Activated gamma-delta T cell (primary cell): ENCODE data around the gene PPRC1.

Source experiments
- DNase-seq: peaks from one replicate; lab custom pipeline; 2025; lab: John Stamatoyannopoulos, UW

Gene PPRC1

DNA sequence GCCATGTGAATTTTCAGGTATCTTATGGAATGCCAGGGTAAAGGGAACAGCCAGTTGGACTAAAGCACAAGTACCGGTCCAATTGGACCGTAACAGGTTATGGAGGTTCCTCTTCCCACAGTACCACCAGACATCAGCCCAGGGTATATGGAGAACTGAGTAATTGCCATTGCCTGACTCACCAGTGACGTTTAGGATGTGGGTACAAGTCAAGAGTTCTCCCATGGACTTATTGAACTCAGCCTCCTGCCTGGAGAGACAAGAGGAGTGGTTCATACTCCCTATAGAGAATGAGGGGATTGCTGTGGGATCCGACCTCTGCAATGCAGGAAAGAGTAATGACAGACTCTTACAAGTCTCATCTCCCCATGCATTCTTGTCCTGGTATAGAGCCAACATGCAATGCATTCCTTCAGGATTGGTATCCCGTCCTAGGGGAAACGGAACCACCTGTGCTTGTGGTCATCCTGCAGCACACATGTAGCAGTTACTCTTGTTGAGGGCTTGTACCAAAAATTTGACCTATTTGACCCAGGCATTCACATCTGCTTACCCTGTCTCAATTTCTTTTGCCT lies 62.5 kb downstream of the PPRC1 start:
- no peak for DNase-seq

DNA sequence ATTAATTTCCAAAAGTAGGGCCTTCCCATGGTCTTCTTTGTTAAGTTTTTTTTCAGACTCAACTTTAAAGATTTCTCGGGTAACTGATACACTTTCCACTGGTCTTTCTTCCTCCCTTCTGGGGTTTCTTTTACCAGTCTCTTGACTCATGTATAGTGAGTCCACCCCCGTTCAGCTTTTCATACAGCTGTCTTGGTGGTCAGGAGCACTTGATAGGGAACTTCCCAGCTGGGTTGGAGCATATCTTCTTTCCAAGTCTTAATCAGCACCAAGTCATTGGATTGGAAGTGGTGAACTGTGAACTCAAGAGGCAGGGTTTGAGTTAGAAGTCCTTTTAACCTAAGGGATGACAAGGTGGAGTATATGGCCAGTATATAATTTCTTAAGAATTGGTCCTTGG lies 64.1 kb downstream of the PPRC1 start:
- DNase-seq = no peak

DNA sequence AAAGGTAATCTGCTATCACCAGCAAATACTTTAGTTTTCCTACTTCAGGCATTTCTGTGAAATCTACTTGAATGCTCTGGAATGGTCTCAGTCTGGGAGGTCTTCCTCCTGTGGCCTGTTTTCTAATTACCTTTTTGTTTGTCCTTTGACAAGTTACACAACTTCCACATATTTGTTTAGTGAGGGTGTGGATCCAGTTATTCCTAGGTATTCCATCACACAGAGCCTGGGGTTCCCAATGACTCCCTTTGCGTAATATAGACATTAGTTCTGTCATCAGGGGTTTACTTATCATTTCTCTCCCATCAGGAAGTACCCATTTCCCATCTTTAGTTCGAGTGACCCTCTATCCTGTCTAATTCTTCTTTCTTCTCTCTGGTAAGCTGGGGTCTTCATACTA lies 65.2 kb downstream of the PPRC1 start:
- DNase-seq = no peak
